Mucosa of descending colon (tissue), 3 donors: ENCODE data around the gene MYL11. TPM values are rescaled to one million over a fixed set of nuclear protein-coding genes. Genes with fewer than 3 reads are reported as not detected.

ENCODE experiments used
- ATAC-seq: fragments of 200-7000 bp; cut with Tn5 transposase; one replicate; pipeline ENCODE4 v1.9.1; 2020; ENCODE audit warnings: mild to moderate bottlenecking, moderate library complexity
- DNase-seq, 3 donors: peaks; one replicate each; pipeline ENCODE4 v3.0.0-alpha.2; 2020
- H3K36me3 ChIP-seq: fragments of 200-600 bp; one replicate; pipeline ENCODE4 v1.8.0; 2021; ENCODE audit warnings: low read depth, mild to moderate bottlenecking
- H3K4me1 ChIP-seq: fragments of 200-600 bp; one replicate; pipeline ENCODE4 v1.8.0; 2021; ENCODE audit warnings: low read depth, mild to moderate bottlenecking
- H3K4me3 ChIP-seq: fragments of 200-600 bp; one replicate; pipeline ENCODE4 v1.8.0; 2021; ENCODE audit warnings: mild to moderate bottlenecking
- H3K9me3 ChIP-seq: fragments of 200-600 bp; one replicate; pipeline ENCODE4 v1.8.0; 2021; ENCODE audit warnings: mild to moderate bottlenecking
- CTCF ChIP-seq: fragments of 200-600 bp; IDR thresholded peaks from one replicate; pipeline ENCODE4 v1.8.0; 2022; ENCODE audit warnings: antibody characterized with exemption, mild to moderate bottlenecking
- intact Hi-C, 2 donors: fragments of 100-400 bp; cut with DNase I in 1 of 2; cut with micrococcal nuclease in 1 of 2; formaldehyde crosslinking; loops; one replicate each; pipeline versions ENCODE4 v1.11.0 to v1.11.1; 2022; cut with DNase I, micrococcal nuclease
- total RNA-seq, 3 donors: library from RNA; stranded (reverse); fragmentation: NEBNext Ultra II Directional in 2 of 3; extraction: Animal tissue kit (Norgen Biotek cat#: 25700) in 2 of 3; gene quantifications; one replicate each; pipeline versions ENCODE4 v1.2.1 to v1.2.4, GENCODE V29; 2021 to 2023
- donor health status: DM: no; HTN: no; CAD: no; lungs with moderate emphysema.
- donor health status: DM: no; HTN: no; CAD: no.
- donor health status: DM: no; HTN: yes; CAD: no.

The MYL11 gene
- total RNA-seq, 3 donors from 2014 or later: 1.1 to 1.6 TPM; not detected in 1

- Histone ChIP-seq H3K36me3 (peaks cover 7% of the 10 kb centered on the region), H3K4me1 (peaks cover 6% of the 10 kb centered on the region), H3K9me3 (no peaks in the 10 kb centered on the region), H3K4me3 (no peak overlapping the region)
- TF ChIP-seq CTCF: no peak
- ATAC-seq (no peak), DNase-seq (no peak)
- intact Hi-C loops: no loop called here
These were observed 46.4 kb downstream of the MYL11 start for GRCh38 chr16:30421010-30421409.

Other genes starting within 250 kb of the MYL11 start
- 10 to 100 TPM; 24.2 to 42.0 (median 25.2) TPM for gene CORO1A, start 191.2 kb upstream of the MYL11 start, total RNA-seq
- 100 to 1,000 TPM in 2 of 3 donors, 10 to 100 TPM in 1; 67.8 to 187 (median 152) TPM for gene BOLA2B, start 181.1 kb upstream of the MYL11 start, total RNA-seq
- gene SLX1A, start 180.9 kb upstream of the MYL11 start, total RNA-seq: 100 to 1,000 TPM in 1 of 3 donors, 10 to 100 TPM in 2; 52.8 to 100 (median 68.0) TPM
- 10 to 100 TPM; 37.1 to 96.5 (median 66.7) TPM for gene SULT1A3, start 175.5 kb upstream of the MYL11 start, total RNA-seq
- gene NPIPB13, start 126.3 kb upstream of the MYL11 start, total RNA-seq: 10 to 100 TPM; 15.3 to 28.5 (median 21.7) TPM
- gene CD2BP2, start 19.5 kb upstream of the MYL11 start, total RNA-seq: 10 to 100 TPM; 53.4 to 57.9 (median 53.5) TPM
- gene TBC1D10B, start 4.3 kb upstream of the MYL11 start, total RNA-seq: 10 to 100 TPM; 46.4 to 48.8 (median 47.5) TPM
- 1 to 10 TPM; 5.6 to 6.1 (median 6.0) TPM for gene SEPTIN1, start 7.8 kb downstream of the MYL11 start, total RNA-seq
- 10 to 100 TPM in 1 of 3 donors, 1 to 10 TPM in 2; 6.5 to 13.7 (median 6.6) TPM for gene ZNF48, start 20.6 kb downstream of the MYL11 start, total RNA-seq
- 10 to 100 TPM in 1 of 3 donors, 1 to 10 TPM in 2; 3.8 to 11.6 (median 4.3) TPM for gene ZNF771, start 32.8 kb downstream of the MYL11 start, total RNA-seq
- gene DCTPP1, start 55.2 kb downstream of the MYL11 start, total RNA-seq: 10 to 100 TPM; 43.7 to 95.8 (median 89.1) TPM
- 100 to 1,000 TPM; 107 to 185 (median 142) TPM for gene SEPHS2, start 71.1 kb downstream of the MYL11 start, total RNA-seq
- gene ITGAL, start 97.9 kb downstream of the MYL11 start, total RNA-seq: 10 to 100 TPM in 1 of 3 donors, 1 to 10 TPM in 2; 8.1 to 14.8 (median 8.5) TPM
- gene ZNF768, start 151.8 kb downstream of the MYL11 start, total RNA-seq: 10 to 100 TPM; 53.9 to 70.1 (median 65.9) TPM
- 10 to 100 TPM in 2 of 3 donors, 1 to 10 TPM in 1; 9.2 to 13.8 (median 10.5) TPM for gene ZNF747, start 160.1 kb downstream of the MYL11 start, total RNA-seq
- gene ZNF764, start 183.6 kb downstream of the MYL11 start, total RNA-seq: 10 to 100 TPM; 11.2 to 20.2 (median 12.7) TPM
- 10 to 100 TPM; 17.0 to 23.0 (median 20.7) TPM for gene ZNF688, start 196.9 kb downstream of the MYL11 start, total RNA-seq
- gene ZNF785, start 210.9 kb downstream of the MYL11 start, total RNA-seq: 10 to 100 TPM; 14.7 to 28.4 (median 24.8) TPM
- 10 to 100 TPM in 2 of 3 donors, 1 to 10 TPM in 1; 7.6 to 10.7 (median 10.5) TPM for gene ZNF689, start 235.6 kb downstream of the MYL11 start, total RNA-seq